Activated CD8-positive, alpha-beta T cell treated with anti-CD3 and anti-CD28 coated beads for 36 hours (primary cell): ENCODE results near the gene CSF1. TPM values are rescaled to one million over a fixed set of nuclear protein-coding genes. Genes with fewer than 3 reads are reported as not detected.

Experiments
- ATAC-seq: fragments of 200-7000 bp; cut with Tn5 transposase; one replicate; pipeline ENCODE4 v1.10.0; 2021; ENCODE audit warnings: mild to moderate bottlenecking, moderate library complexity
- CTCF ChIA-PET: fragments of 350-600 bp; sonication (Branson Sonifier 250); formaldehyde crosslinking; loops from one replicate; lab custom pipeline; 2021; ENCODE audit warnings: antibody characterized with exemption; lab: Charles Lee
- POLR2A ChIA-PET: fragments of 350-600 bp; sonication (Branson Sonifier 250); formaldehyde crosslinking; loops from one replicate; lab custom pipeline; 2021; ENCODE audit warnings: antibody characterized with exemption; lab: Charles Lee
- DNase-seq: peaks from one replicate; pipeline ENCODE4 v3.0.0-alpha.2; 2020
- H3K27ac Mint-ChIP-seq: one replicate; pipeline ENCODE4 v1.8.0; 2021; ENCODE audit warnings: mild to moderate bottlenecking, mixed read lengths
- H3K27me3 Mint-ChIP-seq: one replicate; pipeline ENCODE4 v1.8.0; 2021; ENCODE audit warnings: mixed read lengths
- H3K36me3 Mint-ChIP-seq: one replicate; pipeline ENCODE4 v1.8.0; 2021; ENCODE audit warnings: low read depth, mixed read lengths
- H3K4me1 Mint-ChIP-seq: one replicate; pipeline ENCODE4 v1.8.0; 2021; ENCODE audit warnings: low read depth, mixed read lengths
- H3K4me3 Mint-ChIP-seq: one replicate; pipeline ENCODE4 v1.8.0; 2021; ENCODE audit warnings: mild to moderate bottlenecking, moderate library complexity, mixed read lengths
- H3K9me3 Mint-ChIP-seq: one replicate; pipeline ENCODE4 v1.8.0; 2021; ENCODE audit warnings: mixed read lengths
- CTCF ChIP-seq: fragments of 200-600 bp; IDR thresholded peaks from one replicate; pipeline ENCODE4 v1.8.0; 2022; ENCODE audit warnings: antibody characterized with exemption, mild to moderate bottlenecking
- intact Hi-C: fragments of 100-400 bp; cut with micrococcal nuclease; formaldehyde crosslinking; loops from one replicate; pipeline ENCODE4 v1.10.0; 2022
- total RNA-seq, 2 experiments: library from RNA; stranded (reverse); gene quantifications; one replicate each; pipeline ENCODE4 v1.2.3, GENCODE V29; 2021

CSF1 gene
- total RNA-seq, 2 experiments from 2014 or later: 28.3 to 33.3 TPM

GRCh38 chr1:109922326-109922725 is 11.7 kb downstream of the CSF1 start:
- no peaks in the 10 kb centered on the region for H3K4me1 Mint-ChIP-seq

GRCh38 chr1:109923131-109923945 is 12.7 kb downstream of the CSF1 start:
- intact Hi-C loops: no loop called here
- Mint-ChIP-seq H3K4me3 (peak overlapping the region; percentile 25), H3K9me3 (no peaks in the 10 kb centered on the region), H3K4me1 (no peaks in the 10 kb centered on the region), H3K27ac (no peak overlapping the region), H3K36me3 (peaks cover 68% of the 10 kb centered on the region), H3K27me3 (no peaks in the 10 kb centered on the region)
- CTCF ChIA-PET: interaction anchor here (0.7 to 2.4 kb wide), 14 partner anchors 8 to 146 kb away, joined by 3 to 12 read pairs (median 3); partner anchors contain the start of gene AHCYL1
- DNase-seq (peak; percentile 31), ATAC-seq (peak; percentile 68)
- POLR2A ChIA-PET: interaction anchor here (0.9 to 2.1 kb wide), 3 partner anchors 12 to 63 kb away, joined by 3 to 6 read pairs (median 3); partner anchors contain the start of gene AHCYL1
- peak; percentile 48 for TF ChIP-seq CTCF

More at GRCh38 chr1:109922326-109922725, 11.7 kb downstream of the CSF1 start:
- no peak overlapping the region for H3K4me3 Mint-ChIP-seq
- no peak overlapping the region for H3K27ac Mint-ChIP-seq
- DNase-seq: no peak
- POLR2A ChIA-PET: interaction anchor here (1.2 to 2.1 kb wide), 2 partner anchors 11 to 62 kb away, joined by 3 to 6 read pairs; partner anchors contain the start of gene AHCYL1
- no peak for TF ChIP-seq CTCF
- intact Hi-C loops: no loop called here
- CTCF ChIA-PET: interaction anchor here (2.2 to 2.4 kb wide), 2 partner anchors 62 to 145 kb away, joined by 7 to 12 read pairs; partner anchors contain the start of gene AHCYL1
- no peaks in the 10 kb centered on the region for H3K9me3 Mint-ChIP-seq
- H3K36me3 Mint-ChIP-seq: peaks cover 77% of the 10 kb centered on the region
- ATAC-seq: no peak
- no peaks in the 10 kb centered on the region for H3K27me3 Mint-ChIP-seq

GRCh38 chr1:109923946-109924275 is 13.3 kb downstream of the CSF1 start:
- TF ChIP-seq CTCF: no peak
- CTCF ChIA-PET: interaction anchor here (0.7 to 2.4 kb wide), 6 partner anchors 10 to 147 kb away, joined by 3 to 12 read pairs (median 4); partner anchors contain the start of gene AHCYL1
- no peaks in the 10 kb centered on the region for H3K9me3 Mint-ChIP-seq
- intact Hi-C loops: no loop called here
- ATAC-seq (no peak), DNase-seq (no peak)
- POLR2A ChIA-PET: interaction anchor here (0.9 to 2.1 kb wide), 2 partner anchors 61 to 63 kb away, joined by 3 to 6 read pairs; partner anchors contain the start of gene AHCYL1
- peaks cover 66% of the 10 kb centered on the region for H3K36me3 Mint-ChIP-seq
- H3K4me3 Mint-ChIP-seq: peak overlapping the region; percentile 25
- no peaks in the 10 kb centered on the region for H3K27me3 Mint-ChIP-seq
- H3K27ac Mint-ChIP-seq: no peak overlapping the region
- no peaks in the 10 kb centered on the region for H3K4me1 Mint-ChIP-seq

- DNase-seq (no peak), ATAC-seq (no peak)
- intact Hi-C loops: no loop called here
- no peak for TF ChIP-seq CTCF
- ChIA-PET CTCF (interaction anchor here (0.7 to 2.4 kb wide), 4 partner anchors 11 to 60 kb away, joined by 3 to 12 read pairs (median 3); partner anchors contain the start of gene AHCYL1), POLR2A (interaction anchor here (0.6 to 0.9 kb wide), 2 partner anchors 62 to 151 kb away, joined by 3 read pairs; no protein-coding TSS in a partner anchor)
- peaks cover 65% of the 10 kb centered on the region for H3K36me3 Mint-ChIP-seq
- H3K4me3 Mint-ChIP-seq: no peak overlapping the region
- H3K9me3 Mint-ChIP-seq: no peaks in the 10 kb centered on the region
- no peaks in the 10 kb centered on the region for H3K4me1 Mint-ChIP-seq
- H3K27me3 Mint-ChIP-seq: no peaks in the 10 kb centered on the region
- H3K27ac Mint-ChIP-seq: no peak overlapping the region
These were observed 13.7 kb downstream of the CSF1 start for GRCh38 chr1:109924316-109924715.
